GM13977 (cell line): ENCODE data around the gene GLIPR2.

Source experiments
- DNase-seq: peaks from one replicate; pipeline ENCODE4 v3.0.0; 2012; ENCODE audit warnings: low spot score
- in situ Hi-C: fragments of 300-500 bp; cut with MboI; formaldehyde crosslinking; loops from one replicate; pipeline ENCODE4 v1.12.0; 2022; ENCODE audit warnings: low sequenced_read_pairs, low pct_unique_long_range_greater_than_20kb, mixed read lengths, inconsistent platforms; ENCODE audit not compliant: unreplicated experiment
- TF ChIP-seq, protein P1 (sequence below): IDR thresholded peaks from 2 replicates; pipeline ENCODE4 v1.5.1; 2012; ENCODE audit warnings: mild to moderate bottlenecking, control low read depth; ENCODE audit not compliant: insufficient read depth; ENCODE audit errors: extremely low read depth, missing control alignments

Gene GLIPR2

DNA sequence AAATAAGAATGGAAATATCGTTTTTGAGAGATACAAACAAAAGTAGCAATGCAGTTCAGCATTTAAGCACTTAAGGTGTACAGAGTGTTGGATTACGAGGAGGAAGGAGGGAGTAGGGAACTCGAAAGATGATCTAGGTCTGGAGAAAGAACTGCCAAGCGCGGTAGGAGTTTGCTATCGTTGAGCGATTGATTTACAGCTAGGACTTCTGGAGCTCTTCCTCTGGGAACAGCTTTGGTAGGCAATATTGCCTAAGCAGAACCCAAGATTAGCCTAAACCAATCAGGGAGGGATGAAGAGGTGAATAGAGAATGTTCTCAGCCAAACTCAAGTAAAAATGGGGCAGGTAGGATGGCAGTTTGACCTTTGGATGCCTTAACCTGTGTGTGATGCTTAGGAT, 55.2 kb downstream of the GLIPR2 start:
- DNase-seq, result no peak
- in situ Hi-C loops, result no loop called here
- TF ChIP-seq, protein P1, sequence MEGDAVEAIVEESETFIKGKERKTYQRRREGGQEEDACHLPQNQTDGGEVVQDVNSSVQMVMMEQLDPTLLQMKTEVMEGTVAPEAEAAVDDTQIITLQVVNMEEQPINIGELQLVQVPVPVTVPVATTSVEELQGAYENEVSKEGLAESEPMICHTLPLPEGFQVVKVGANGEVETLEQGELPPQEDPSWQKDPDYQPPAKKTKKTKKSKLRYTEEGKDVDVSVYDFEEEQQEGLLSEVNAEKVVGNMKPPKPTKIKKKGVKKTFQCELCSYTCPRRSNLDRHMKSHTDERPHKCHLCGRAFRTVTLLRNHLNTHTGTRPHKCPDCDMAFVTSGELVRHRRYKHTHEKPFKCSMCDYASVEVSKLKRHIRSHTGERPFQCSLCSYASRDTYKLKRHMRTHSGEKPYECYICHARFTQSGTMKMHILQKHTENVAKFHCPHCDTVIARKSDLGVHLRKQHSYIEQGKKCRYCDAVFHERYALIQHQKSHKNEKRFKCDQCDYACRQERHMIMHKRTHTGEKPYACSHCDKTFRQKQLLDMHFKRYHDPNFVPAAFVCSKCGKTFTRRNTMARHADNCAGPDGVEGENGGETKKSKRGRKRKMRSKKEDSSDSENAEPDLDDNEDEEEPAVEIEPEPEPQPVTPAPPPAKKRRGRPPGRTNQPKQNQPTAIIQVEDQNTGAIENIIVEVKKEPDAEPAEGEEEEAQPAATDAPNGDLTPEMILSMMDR, result no peak

DNA sequence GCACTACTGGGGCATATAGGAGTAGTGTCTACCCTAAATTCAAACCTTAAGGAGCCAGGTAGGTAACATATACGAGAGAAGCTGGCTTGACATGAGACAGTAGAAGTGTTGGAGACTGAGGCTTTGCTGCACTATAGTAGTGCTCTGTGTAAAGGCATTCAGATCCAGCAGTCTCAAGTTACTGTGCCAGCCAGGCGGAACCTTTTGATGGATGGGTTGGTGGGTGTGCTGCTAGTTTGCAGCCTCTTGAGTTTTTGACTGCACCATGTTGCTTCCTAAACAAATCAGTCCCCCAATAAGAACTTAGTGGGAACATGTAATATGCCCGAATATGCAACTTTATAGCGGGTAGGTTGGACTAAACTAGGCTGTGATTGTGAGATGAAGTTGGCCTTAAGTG, 55.7 kb downstream of the GLIPR2 start:
- TF ChIP-seq, protein P1, result no peak
- no peak for DNase-seq
- in situ Hi-C loops, result no loop called here

DNA sequence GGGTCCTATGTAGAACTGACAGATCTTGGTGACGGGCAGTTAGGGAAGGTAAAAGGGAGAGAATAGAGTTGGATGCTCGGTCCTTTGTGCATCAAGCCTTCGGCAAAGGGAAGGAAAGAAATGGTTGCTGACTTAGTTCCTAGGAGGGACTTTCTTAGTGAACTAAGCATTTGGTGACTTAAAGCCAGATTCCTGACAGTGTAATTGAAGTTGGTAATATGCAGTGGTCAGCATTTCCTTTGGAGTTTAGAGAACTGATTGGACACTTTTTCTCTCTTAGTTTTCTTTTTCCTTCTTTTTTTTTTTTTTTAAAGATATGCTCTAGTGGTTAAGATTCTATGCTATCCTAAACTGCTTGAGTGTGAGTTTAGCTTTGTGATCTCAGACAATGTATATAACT, 56.5 kb downstream of the GLIPR2 start:
- no peak for DNase-seq
- in situ Hi-C loops, result no loop called here
- TF ChIP-seq, protein P1, result no peak

DNA sequence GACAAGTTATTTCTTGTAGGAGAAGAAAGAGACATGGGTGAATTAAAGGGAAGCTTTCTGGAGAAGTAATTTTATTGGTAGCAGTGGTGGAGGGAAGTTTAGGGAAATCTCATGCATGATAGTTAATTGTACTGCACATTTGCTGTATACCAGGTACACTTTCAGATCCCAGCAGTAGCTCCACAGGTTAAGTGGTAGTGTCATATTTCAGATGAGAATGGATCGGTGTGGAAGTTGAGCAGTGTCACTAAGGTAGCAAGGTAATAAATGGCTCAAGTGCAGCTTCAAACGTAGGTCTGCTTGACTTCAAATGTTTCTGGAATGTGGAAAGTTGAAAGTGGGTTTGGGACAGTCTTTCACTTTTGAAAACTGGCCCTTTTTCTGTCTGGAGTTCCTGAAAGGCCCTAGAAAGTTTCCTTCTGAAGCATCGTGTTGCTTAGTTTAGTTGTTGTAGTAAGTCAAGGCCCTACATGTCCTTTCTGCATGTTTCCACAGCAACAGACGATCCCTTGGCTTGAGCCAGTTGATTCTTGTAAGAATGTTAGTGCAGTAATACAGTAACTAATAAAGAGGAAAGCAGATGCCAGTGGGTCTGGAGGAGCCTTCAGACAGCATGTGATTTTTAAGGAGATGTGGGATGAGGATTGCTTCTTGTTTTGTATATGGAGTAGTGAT, 57.9 kb downstream of the GLIPR2 start:
- in situ Hi-C loops, result no loop called here
- TF ChIP-seq, protein P1, result no peak
- DNase-seq, result no peak

DNA sequence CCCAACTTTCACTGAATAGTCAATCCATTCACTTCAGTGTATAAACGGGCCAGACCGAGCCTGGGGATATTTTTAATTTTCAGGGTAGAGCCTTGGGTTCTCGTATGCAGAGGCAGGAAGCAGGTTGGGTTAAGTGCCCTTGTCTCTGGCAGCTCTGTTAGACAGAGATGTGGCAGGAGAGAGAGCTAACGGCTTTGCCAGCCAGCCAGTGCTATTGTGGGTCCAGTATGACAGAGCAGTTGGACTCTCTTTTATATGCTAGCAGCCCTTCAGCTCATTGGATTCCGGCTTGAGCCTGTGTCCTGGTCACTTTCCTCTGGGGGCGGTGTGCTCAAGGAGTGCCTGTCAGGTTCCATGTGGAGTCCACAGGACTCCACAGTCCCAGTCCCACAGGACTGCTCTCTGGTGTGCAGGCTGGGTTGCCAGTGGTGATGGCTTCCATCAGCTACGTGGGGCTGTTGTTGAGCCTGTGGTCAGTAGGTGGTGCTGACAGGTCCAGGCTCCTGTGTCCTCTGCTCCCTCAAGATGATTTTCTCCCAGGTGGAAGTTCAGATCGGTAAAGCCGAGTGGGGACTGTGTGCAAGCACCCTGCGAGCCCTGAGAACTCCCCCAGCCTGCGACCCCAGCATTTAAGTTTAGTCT, 68.5 kb downstream of the GLIPR2 start:
- TF ChIP-seq, protein P1, result peak; percentile 22
- in situ Hi-C loops, result no loop called here
- no peak for DNase-seq

DNA sequence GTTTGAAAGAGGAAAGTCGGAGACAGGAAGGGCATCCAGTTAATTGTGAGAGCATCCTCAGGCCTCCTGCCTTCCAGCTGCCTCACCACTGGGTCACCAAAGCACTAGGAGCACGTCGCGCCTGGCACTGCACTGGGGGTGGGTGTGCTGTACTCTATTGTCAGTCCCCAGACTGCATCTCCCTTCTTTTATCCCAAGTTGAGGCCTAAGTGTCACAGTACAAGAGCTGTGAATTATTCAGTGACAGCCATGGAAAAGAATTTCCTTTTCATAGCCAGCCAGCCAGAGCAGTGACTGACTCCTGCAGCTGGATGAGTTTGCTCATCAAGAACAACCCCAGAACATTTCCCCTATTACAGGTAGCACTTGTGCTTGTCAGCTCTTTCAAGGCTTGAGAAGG, 70.5 kb downstream of the GLIPR2 start:
- in situ Hi-C loops, result no loop called here
- TF ChIP-seq, protein P1, result no peak
- no peak for DNase-seq
